B cell (primary cell): ENCODE data around the gene EML2.

Experiments
- CTCF ChIP-seq: fragments of 200-600 bp; IDR thresholded peaks from one replicate; pipeline ENCODE4 v1.8.0; 2022; ENCODE audit warnings: antibody characterized with exemption, mild to moderate bottlenecking
- EZH2 ChIP-seq: IDR thresholded peaks from 2 replicates; pipeline ENCODE4 v1.6.1; 2012; ENCODE audit warnings: borderline replicate concordance, low read depth, mild to moderate bottlenecking, moderate library complexity, low read length; ENCODE audit not compliant: insufficient read depth, poor library complexity, severe bottlenecking

- TF ChIP-seq CTCF (no peak), EZH2 (no peak)
These were observed 57.6 kb downstream of the EML2 start for GRCh38 chr19:45581576-45581975.
